Measurements from ENCODE around the gene HOXD10.

The HOXD10 gene

DNA sequence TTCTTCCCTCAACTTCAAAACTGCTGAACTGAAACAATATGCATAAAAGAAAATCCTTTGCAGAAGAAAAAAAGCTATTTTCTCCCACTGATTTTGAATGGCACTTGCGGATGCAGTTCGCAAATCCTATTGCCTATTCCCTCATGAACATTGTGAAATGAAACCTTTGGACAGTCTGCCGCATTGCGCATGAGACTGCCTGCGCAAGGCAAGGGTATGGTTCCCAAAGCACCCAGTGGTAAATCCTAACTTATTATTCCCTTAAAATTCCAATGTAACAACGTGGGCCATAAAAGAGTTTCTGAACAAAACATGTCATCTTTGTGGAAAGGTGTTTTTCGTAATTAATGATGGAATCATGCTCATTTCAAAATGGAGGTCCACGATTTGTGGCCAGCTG, 21.3 kb downstream of the HOXD10 start:
- Histone ChIP-seq H3K9ac (ENCODE audit: low read length) (no peak overlapping the region), H3K27me3 (ENCODE audit: low read depth, low read length) (no peaks in the 10 kb centered on the region), H2AFZ (ENCODE audit: low read depth, low read length) (no peak overlapping the region), H3K27ac (ENCODE audit: low read length) (no peak overlapping the region), H3K9me3 (ENCODE audit: insufficient read depth, low read length) (no peaks in the 10 kb centered on the region), H3K4me3 (ENCODE audit: low read length) (no peak overlapping the region), H3K79me2 (ENCODE audit: low read length) (no peaks in the 10 kb centered on the region), H3K4me2 (ENCODE audit: low read length) (no peak overlapping the region), H4K20me1 (ENCODE audit: insufficient read depth, low read length) (no peaks in the 10 kb centered on the region), H3K4me1 (ENCODE audit: low read length) (0 out of 2 replicates have a peak, but pooled peaks cover 5% of the 10 kb centered on the region), H3K36me3 (replicated peaks; ENCODE audit: low read depth, low read length) (no peaks in the 10 kb centered on the region)
- TF ChIP-seq, protein P1, sequence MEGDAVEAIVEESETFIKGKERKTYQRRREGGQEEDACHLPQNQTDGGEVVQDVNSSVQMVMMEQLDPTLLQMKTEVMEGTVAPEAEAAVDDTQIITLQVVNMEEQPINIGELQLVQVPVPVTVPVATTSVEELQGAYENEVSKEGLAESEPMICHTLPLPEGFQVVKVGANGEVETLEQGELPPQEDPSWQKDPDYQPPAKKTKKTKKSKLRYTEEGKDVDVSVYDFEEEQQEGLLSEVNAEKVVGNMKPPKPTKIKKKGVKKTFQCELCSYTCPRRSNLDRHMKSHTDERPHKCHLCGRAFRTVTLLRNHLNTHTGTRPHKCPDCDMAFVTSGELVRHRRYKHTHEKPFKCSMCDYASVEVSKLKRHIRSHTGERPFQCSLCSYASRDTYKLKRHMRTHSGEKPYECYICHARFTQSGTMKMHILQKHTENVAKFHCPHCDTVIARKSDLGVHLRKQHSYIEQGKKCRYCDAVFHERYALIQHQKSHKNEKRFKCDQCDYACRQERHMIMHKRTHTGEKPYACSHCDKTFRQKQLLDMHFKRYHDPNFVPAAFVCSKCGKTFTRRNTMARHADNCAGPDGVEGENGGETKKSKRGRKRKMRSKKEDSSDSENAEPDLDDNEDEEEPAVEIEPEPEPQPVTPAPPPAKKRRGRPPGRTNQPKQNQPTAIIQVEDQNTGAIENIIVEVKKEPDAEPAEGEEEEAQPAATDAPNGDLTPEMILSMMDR (IDR thresholded peaks at IDR 0.05; ENCODE audit: low read depth, low read length) = no peak
- no peak for TF ChIP-seq EZH2phosphoT487 (IDR thresholded peaks at IDR 0.05; ENCODE audit: low read depth)

DNA sequence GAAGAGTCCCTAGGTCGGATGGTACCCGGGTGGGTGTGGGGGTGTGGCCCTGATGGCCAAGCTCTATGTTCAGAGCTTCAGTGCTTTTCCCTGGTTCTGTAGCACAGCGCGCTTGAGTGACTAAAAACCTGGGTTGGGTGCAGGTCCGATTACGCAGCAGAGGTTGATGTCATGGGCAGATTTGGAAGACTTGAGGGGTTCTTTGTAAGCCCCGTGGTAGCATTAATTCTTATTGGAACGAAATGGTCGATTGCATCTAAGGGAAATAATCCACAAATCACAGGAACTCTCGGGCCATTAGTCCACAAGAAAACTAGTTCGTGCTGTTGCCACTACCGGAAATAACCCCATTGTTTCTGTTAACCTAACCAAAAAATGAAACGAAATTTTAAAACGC, 21.9 kb downstream of the HOXD10 start:
- H3K79me2 ChIP-seq (ENCODE audit: low read length) = no peaks in the 10 kb centered on the region
- no peak overlapping the region for H3K4me3 ChIP-seq (ENCODE audit: low read length)
- no peaks in the 10 kb centered on the region for H4K20me1 ChIP-seq (ENCODE audit: insufficient read depth, low read length)
- no peaks in the 10 kb centered on the region for H3K36me3 ChIP-seq (replicated peaks; ENCODE audit: low read depth, low read length)
- no peaks in the 10 kb centered on the region for H3K9me3 ChIP-seq (ENCODE audit: insufficient read depth, low read length)
- H3K4me2 ChIP-seq (ENCODE audit: low read length) = no peak overlapping the region
- H3K9ac ChIP-seq (ENCODE audit: low read length) = no peak overlapping the region
- H3K4me1 ChIP-seq (ENCODE audit: low read length) = 0 out of 2 replicates have a peak, but pooled peaks cover 5% of the 10 kb centered on the region
- no peak for TF ChIP-seq EZH2phosphoT487 (IDR thresholded peaks at IDR 0.05; ENCODE audit: low read depth)
- TF ChIP-seq, protein P1 (IDR thresholded peaks at IDR 0.05; ENCODE audit: low read depth, low read length) = no peak
- H3K27ac ChIP-seq (ENCODE audit: low read length) = no peak overlapping the region
- H2AFZ ChIP-seq (ENCODE audit: low read depth, low read length) = no peak overlapping the region
- H3K27me3 ChIP-seq (ENCODE audit: low read depth, low read length) = no peaks in the 10 kb centered on the region

DNA sequence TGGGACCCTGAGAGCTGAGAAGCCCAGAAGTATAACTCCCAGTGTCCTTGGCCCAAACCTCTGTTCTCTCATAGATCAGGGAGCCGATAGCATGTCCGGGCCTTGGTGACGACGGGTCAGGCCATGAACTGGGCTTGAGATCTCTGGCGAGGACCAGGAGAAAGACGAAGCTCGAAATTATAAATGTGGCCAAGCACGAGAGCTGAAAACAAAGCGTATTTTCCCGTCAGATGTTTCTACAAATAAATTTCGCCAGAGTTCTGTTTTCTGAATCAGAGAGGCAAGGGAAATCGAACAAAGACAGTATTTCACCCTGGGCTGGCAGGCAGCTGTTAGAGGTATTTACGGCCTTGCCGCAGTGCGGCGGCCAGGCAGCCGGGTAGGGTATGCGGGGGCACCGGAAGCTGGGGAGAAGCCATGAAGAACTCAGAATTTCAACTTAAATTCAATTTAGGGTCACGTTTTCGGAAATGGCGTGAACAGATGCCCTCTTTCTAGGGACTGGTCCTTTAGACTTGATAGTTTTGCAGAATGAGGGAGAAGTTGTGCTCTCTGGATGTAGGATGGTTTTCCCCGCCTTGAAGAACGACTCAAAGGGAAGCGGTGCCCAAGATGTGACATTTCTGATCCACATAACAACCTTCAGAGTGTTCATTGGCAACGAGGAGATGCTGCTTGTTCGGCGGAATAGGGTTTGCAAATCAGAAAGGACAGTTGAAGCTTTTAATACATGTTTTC, 22.5 kb downstream of the HOXD10 start:
- Histone ChIP-seq H2AFZ (ENCODE audit: low read depth, low read length) (no peak overlapping the region), H3K4me3 (ENCODE audit: low read length) (no peak overlapping the region), H3K36me3 (replicated peaks; ENCODE audit: low read depth, low read length) (no peaks in the 10 kb centered on the region), H3K4me1 (ENCODE audit: low read length) (0 out of 2 replicates have a peak, but pooled peaks cover 5% of the 10 kb centered on the region), H3K9ac (ENCODE audit: low read length) (no peak overlapping the region), H3K27ac (ENCODE audit: low read length) (no peak overlapping the region), H3K4me2 (ENCODE audit: low read length) (no peak overlapping the region), H3K9me3 (ENCODE audit: insufficient read depth, low read length) (no peaks in the 10 kb centered on the region), H3K79me2 (ENCODE audit: low read length) (no peaks in the 10 kb centered on the region), H4K20me1 (ENCODE audit: insufficient read depth, low read length) (no peaks in the 10 kb centered on the region), H3K27me3 (ENCODE audit: low read depth, low read length) (no peaks in the 10 kb centered on the region)
- TF ChIP-seq, protein P1 (IDR thresholded peaks at IDR 0.05; ENCODE audit: low read depth, low read length) = no peak
- no peak for TF ChIP-seq EZH2phosphoT487 (IDR thresholded peaks at IDR 0.05; ENCODE audit: low read depth)

DNA sequence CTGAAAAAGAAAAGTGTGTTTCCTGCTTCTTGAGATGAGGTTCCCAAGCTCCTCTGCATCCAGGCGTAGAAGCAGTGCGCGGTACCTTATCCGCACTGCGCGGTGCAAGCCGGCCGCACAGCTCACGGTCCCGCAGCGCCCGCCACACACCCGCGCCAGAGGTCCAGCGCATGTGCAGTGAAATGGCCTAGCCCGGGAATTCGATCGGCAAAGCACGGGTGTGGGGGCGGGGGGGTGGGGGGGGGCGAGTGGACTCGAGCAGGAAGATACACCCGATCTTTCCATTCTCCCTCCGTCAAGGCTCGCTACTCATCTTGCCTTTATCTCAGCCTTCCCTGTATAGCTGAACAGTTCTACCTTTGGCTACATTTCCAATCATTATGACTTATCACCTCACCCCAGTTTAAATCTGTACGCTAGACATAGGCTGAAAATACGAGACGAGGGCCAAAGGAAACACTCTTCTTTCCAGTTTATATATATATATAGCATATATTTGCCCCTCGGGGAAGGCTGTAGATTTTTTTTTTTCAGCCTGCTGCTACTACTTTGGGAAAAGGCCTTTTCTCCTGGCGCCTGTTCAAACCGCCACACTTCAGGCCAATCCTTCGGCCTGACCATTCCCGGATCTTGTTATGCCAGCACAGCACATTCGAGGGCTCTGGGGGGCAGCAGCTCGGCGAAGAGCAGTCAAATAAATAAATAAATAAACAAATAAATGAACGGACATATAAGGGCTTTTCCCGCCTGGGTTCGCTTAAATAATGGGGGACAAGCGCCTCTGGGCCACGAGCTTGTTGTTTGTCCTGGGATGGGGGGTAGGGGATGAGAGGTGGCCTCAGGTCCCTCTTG, 23.3 kb downstream of the HOXD10 start:
- H3K27me3 ChIP-seq (ENCODE audit: low read depth, low read length) = no peaks in the 10 kb centered on the region
- H2AFZ ChIP-seq (ENCODE audit: low read depth, low read length) = peak overlapping the region; percentile 64
- H3K9me3 ChIP-seq (ENCODE audit: insufficient read depth, low read length) = no peaks in the 10 kb centered on the region
- H3K36me3 ChIP-seq (replicated peaks; ENCODE audit: low read depth, low read length) = no peaks in the 10 kb centered on the region
- H3K27ac ChIP-seq (ENCODE audit: low read length) = no peak overlapping the region
- H3K9ac ChIP-seq (ENCODE audit: low read length) = peak overlapping the region; percentile 60
- peak overlapping the region; percentile 75 for H3K4me3 ChIP-seq (ENCODE audit: low read length)
- TF ChIP-seq EZH2phosphoT487 (IDR thresholded peaks at IDR 0.05; ENCODE audit: low read depth) = no peak
- TF ChIP-seq, protein P1 (IDR thresholded peaks at IDR 0.05; ENCODE audit: low read depth, low read length) = no peak
- 0 out of 2 replicates have a peak, but pooled peaks cover 5% of the 10 kb centered on the region for H3K4me1 ChIP-seq (ENCODE audit: low read length)
- no peaks in the 10 kb centered on the region for H4K20me1 ChIP-seq (ENCODE audit: insufficient read depth, low read length)
- H3K4me2 ChIP-seq (ENCODE audit: low read length) = peak overlapping the region; percentile 75
- no peaks in the 10 kb centered on the region for H3K79me2 ChIP-seq (ENCODE audit: low read length)

Data from OCI-LY3 (cell line).